ENCODE measurements around the gene FYN. TPM values are rescaled to one million over a fixed set of nuclear protein-coding genes. Genes with fewer than 3 reads are reported as not detected.
A peak's percentile ranks its signal among the peaks of the same experiment; 100 is the strongest.

Gene FYN
- total RNA-seq, 1 donor from 2014 or later = 525 TPM

DNA sequence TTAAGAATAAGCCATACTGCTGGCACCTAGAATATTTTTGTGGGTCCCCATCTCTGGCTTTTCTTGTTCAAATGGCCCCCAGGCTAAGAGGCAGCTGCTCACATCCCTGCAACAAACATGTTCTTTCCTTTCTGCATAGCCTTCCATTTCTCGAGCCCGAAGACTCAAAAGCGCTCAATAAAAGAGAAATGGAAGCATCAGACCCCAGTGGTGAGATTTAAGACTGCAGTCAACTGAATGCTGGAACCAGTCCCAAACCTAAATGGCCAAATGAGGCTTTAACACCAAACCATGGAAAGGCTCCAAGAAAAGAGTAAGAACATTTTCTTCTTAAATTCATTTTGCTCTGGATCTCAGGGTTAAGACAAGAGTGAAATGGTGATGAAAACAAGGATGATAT, 145.4 kb downstream of the FYN start:
- H3K36me3 Mint-ChIP-seq (ENCODE audit: unreplicated experiment) = peaks cover 7% of the 10 kb centered on the region
- peaks cover 20% of the 10 kb centered on the region for H3K9me3 Mint-ChIP-seq (ENCODE audit: unreplicated experiment)
- H3K27ac Mint-ChIP-seq (ENCODE audit: unreplicated experiment) = no peak overlapping the region
- peaks cover 6% of the 10 kb centered on the region for H3K27me3 Mint-ChIP-seq (ENCODE audit: unreplicated experiment)
- H3K4me1 Mint-ChIP-seq (ENCODE audit: low read depth, unreplicated experiment) = peaks cover 24% of the 10 kb centered on the region
- TF ChIP-seq, protein P1, sequence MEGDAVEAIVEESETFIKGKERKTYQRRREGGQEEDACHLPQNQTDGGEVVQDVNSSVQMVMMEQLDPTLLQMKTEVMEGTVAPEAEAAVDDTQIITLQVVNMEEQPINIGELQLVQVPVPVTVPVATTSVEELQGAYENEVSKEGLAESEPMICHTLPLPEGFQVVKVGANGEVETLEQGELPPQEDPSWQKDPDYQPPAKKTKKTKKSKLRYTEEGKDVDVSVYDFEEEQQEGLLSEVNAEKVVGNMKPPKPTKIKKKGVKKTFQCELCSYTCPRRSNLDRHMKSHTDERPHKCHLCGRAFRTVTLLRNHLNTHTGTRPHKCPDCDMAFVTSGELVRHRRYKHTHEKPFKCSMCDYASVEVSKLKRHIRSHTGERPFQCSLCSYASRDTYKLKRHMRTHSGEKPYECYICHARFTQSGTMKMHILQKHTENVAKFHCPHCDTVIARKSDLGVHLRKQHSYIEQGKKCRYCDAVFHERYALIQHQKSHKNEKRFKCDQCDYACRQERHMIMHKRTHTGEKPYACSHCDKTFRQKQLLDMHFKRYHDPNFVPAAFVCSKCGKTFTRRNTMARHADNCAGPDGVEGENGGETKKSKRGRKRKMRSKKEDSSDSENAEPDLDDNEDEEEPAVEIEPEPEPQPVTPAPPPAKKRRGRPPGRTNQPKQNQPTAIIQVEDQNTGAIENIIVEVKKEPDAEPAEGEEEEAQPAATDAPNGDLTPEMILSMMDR (IDR thresholded peaks at IDR 0.05; ENCODE audit: partially characterized antibody, unreplicated experiment) = peak; percentile 69
- H3K4me3 Mint-ChIP-seq (ENCODE audit: unreplicated experiment) = no peak overlapping the region
- no peak for DNase-seq

DNA sequence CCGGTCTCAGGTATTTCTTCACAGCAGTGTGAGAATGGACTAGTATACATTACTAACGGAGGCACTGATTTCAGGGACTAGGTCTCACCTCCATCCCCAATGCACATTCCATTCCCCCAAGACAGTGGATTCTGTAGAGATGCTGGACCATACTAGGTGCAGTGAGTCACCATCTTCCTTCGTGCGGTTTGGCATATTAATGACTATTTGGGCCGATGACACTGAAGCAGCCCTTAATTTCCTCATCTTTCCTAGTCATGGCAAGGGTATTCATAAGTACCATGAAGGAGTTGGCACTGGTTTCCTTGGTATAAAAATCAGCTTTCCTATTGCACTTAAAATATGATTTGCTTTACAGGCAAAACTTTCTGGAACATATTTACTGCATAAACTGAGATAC, 146.2 kb downstream of the FYN start:
- DNase-seq = no peak
- Mint-ChIP-seq H3K36me3 (ENCODE audit: unreplicated experiment) (peaks cover 4% of the 10 kb centered on the region), H3K27ac (ENCODE audit: unreplicated experiment) (no peak overlapping the region), H3K4me1 (ENCODE audit: low read depth, unreplicated experiment) (peaks cover 24% of the 10 kb centered on the region), H3K4me3 (ENCODE audit: unreplicated experiment) (no peak overlapping the region), H3K27me3 (ENCODE audit: unreplicated experiment) (peaks cover 6% of the 10 kb centered on the region), H3K9me3 (ENCODE audit: unreplicated experiment) (peaks cover 15% of the 10 kb centered on the region)
- TF ChIP-seq, protein P1 (IDR thresholded peaks at IDR 0.05; ENCODE audit: partially characterized antibody, unreplicated experiment) = no peak

DNA sequence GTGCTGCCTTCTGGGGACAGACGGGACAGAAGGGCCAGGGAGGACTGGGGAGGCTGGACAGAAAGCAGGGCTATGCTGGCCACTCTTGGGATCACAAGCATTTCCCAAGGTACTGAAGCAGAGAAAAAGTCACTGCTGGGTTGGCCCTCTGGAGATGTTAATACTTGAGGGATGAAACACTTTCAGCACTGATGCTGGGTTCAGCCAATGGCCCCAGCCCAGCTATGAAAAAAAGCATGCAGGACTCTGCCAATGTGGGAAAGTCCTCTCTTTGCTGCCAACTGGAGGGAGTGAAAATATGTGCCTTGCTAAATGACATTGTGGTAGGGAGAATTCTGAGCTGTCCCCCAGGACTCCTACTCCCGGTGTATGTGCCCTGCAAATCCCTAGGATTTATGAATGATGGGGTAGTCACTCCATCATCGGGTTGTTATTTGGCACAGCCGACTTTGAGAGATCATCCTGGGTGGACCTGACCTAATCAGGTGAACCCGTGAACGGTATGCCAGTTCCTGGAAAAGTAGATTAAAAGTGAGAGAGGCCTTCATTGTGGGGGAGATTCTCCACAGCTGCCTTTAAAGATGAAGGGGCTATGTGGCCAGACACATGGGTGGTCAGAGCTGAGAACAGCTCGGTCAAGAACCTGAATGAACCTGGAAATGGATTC, 147.7 kb downstream of the FYN start:
- H3K36me3 Mint-ChIP-seq (ENCODE audit: unreplicated experiment) = no peaks in the 10 kb centered on the region
- no peak overlapping the region for H3K27ac Mint-ChIP-seq (ENCODE audit: unreplicated experiment)
- no peak for DNase-seq
- H3K4me3 Mint-ChIP-seq (ENCODE audit: unreplicated experiment) = no peak overlapping the region
- peaks cover 20% of the 10 kb centered on the region for H3K9me3 Mint-ChIP-seq (ENCODE audit: unreplicated experiment)
- peaks cover 5% of the 10 kb centered on the region for H3K27me3 Mint-ChIP-seq (ENCODE audit: unreplicated experiment)
- peaks cover 24% of the 10 kb centered on the region for H3K4me1 Mint-ChIP-seq (ENCODE audit: low read depth, unreplicated experiment)
- TF ChIP-seq, protein P1 (IDR thresholded peaks at IDR 0.05; ENCODE audit: partially characterized antibody, unreplicated experiment) = no peak

DNA sequence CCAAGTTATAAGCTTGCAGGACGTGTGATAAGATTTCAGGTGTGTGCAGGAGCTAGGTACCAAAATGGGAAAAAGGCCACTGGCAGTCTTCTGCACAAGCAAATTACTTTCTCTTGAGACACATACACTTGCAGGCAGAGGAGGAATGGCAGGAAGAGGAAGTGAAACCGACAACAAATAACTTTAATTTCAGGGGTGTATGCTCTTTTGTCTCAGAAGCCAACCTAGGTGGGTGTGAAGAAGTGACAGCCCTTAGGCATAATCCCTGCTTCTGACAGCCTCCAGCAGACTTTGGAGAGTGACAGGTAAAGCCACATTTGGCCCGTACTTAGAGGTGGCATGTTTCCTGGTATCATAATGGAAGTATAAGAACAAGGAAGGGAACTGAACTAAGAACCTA, 148.7 kb downstream of the FYN start:
- H3K9me3 Mint-ChIP-seq (ENCODE audit: unreplicated experiment) = peaks cover 20% of the 10 kb centered on the region
- no peaks in the 10 kb centered on the region for H3K36me3 Mint-ChIP-seq (ENCODE audit: unreplicated experiment)
- no peak overlapping the region for H3K4me3 Mint-ChIP-seq (ENCODE audit: unreplicated experiment)
- H3K27ac Mint-ChIP-seq (ENCODE audit: unreplicated experiment) = peak overlapping the region; percentile 28
- H3K4me1 Mint-ChIP-seq (ENCODE audit: low read depth, unreplicated experiment) = peaks cover 21% of the 10 kb centered on the region
- no peak for DNase-seq
- peaks cover 5% of the 10 kb centered on the region for H3K27me3 Mint-ChIP-seq (ENCODE audit: unreplicated experiment)
- TF ChIP-seq, protein P1 (IDR thresholded peaks at IDR 0.05; ENCODE audit: partially characterized antibody, unreplicated experiment) = no peak

DNA sequence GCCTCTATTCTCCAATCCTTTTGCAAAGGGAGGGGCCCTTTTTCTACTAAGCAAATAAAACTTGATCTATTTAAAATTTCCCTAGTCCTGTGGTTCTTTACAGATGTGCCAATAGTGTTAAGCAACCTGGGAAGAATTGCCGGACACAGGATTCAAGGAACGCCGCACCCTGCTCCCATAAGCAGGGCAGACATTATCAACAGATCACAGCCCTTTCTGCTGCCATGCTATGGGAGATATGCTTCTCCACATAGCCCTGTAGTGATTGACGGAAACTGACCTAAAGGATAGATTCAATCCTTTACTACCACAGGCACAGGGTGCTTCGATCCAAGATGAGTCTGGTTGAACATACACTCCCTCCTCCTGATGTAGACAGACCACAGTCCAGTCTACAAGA, 149.2 kb downstream of the FYN start:
- Mint-ChIP-seq H3K27me3 (ENCODE audit: unreplicated experiment) (peaks cover 5% of the 10 kb centered on the region), H3K4me3 (ENCODE audit: unreplicated experiment) (no peak overlapping the region), H3K4me1 (ENCODE audit: low read depth, unreplicated experiment) (peaks cover 22% of the 10 kb centered on the region), H3K27ac (ENCODE audit: unreplicated experiment) (peak overlapping the region; percentile 25), H3K9me3 (ENCODE audit: unreplicated experiment) (peaks cover 21% of the 10 kb centered on the region), H3K36me3 (ENCODE audit: unreplicated experiment) (no peaks in the 10 kb centered on the region)
- TF ChIP-seq, protein P1 (IDR thresholded peaks at IDR 0.05; ENCODE audit: partially characterized antibody, unreplicated experiment) = no peak
- no peak for DNase-seq
